ENCODE results near the gene PPP2R5C. TPM values are rescaled to one million over a fixed set of nuclear protein-coding genes. Genes with fewer than 3 reads are reported as not detected.
A peak's percentile ranks its signal among the peaks of the same experiment; 100 is the strongest.

Gene PPP2R5C
- total and polyA plus RNA-seq, 2 of the 4 experiments (the other 2 are of a cell fraction) = 65.9 to 78.7 TPM

DNA sequence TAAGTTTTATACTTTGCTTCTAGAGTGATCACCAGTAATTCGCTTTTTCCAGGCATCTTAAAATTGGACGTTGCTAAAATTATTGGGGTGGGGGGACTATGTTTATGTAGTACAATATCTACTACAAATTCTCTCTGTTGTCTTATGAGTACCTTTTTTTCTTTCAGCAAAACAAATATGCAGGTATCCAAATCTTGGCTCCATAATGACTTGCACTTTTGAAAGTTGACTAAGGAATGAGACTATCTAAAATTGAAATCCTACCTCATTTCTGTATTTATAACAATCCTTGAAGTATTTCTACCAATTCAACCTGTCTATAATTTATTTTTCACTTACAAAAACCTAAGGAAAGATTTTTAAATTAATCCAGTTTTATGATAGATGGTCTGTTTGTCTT, 205.2 kb downstream of the PPP2R5C start:
- ATAC-seq (ENCODE audit: low read depth) (no peak), DNase-seq (no peak)
- H3K9me3 ChIP-seq (ENCODE audit: control insufficient read depth, insufficient read depth, low read length) = no peaks in the 10 kb centered on the region
- peak overlapping the region; percentile 56 for H3K4me2 ChIP-seq (ENCODE audit: low read depth, low read length)
- in situ Hi-C loops (cut with MboI; ENCODE audit: low sequenced_read_pairs) (loop anchor here (25.0 kb wide), 1 partner anchor 346 kb away; the partner anchor contains the start of genes MOK and ZNF839), dilution Hi-C loops (cut with HindIII; ENCODE audit: low sequenced_read_pairs, unreplicated experiment) (no loop called here), intact Hi-C loops (cut with micrococcal nuclease) (no loop called here)
- peaks cover 0 to 52% of the 10 kb centered on the region in 2 experiments; a peak in 3 of 4 replicates for H3K79me1 ChIP-seq (ENCODE audit: low read depth in 1 of 2, low read length in 2 of 2)
- H2BK20ac ChIP-seq (ENCODE audit: low read depth, low read length) = no peak overlapping the region
- TF ChIP-seq NFE2L2 (IDR thresholded peaks at IDR 0.05; ENCODE audit: low read depth, low read length) (peak; percentile 64), POLR2A (IDR thresholded peaks at IDR 0.05; ENCODE audit: low read depth, low read length) (no peak)
- H3K4me1 ChIP-seq (ENCODE audit: control insufficient read depth, insufficient read depth, low read length) = peaks cover 10% of the 10 kb centered on the region
- no peak overlapping the region for H2AK5ac ChIP-seq (ENCODE audit: low read depth, low read length)
- H3K27ac ChIP-seq (ENCODE audit: insufficient read depth, low read length) = no peak overlapping the region
- no CpG with 5 or more reads among the region's 2 CpGs for WGBS, 2 experiments (ENCODE audit: extremely low coverage in 2 of 2, insufficient read length in 1 of 2)
- H2BK5ac ChIP-seq (ENCODE audit: low read depth, low read length, poor library complexity, severe bottlenecking) = no peak overlapping the region
- POLR2A ChIA-PET (ENCODE audit: unreplicated experiment) = no interaction called here
- H3K23ac ChIP-seq (ENCODE audit: low read depth, low read length) = no peak overlapping the region
- CTCF ChIA-PET = interaction anchor here (0.7 kb wide), 1 partner anchor 195 kb away, joined by 3 read pairs; no protein-coding TSS in a partner anchor
- no peak overlapping the region for H3K18ac ChIP-seq (ENCODE audit: low read depth, low read length)
- no peak overlapping the region for H2BK15ac ChIP-seq (ENCODE audit: low read depth, low read length)
- no TSS peak for BruUV-seq (replicated peaks)
- peaks cover 16% of the 10 kb centered on the region for H3K9me1 ChIP-seq (ENCODE audit: insufficient read depth, low read length)
- no peak overlapping the region for H3K14ac ChIP-seq (replicated peaks; ENCODE audit: low read depth, low read length)
- H2BK120ac ChIP-seq (ENCODE audit: low read depth, low read length) = no peak overlapping the region
- no peak overlapping the region for H3K4me3 ChIP-seq (ENCODE audit: insufficient read depth, low read depth, low read length)
- H3K56ac ChIP-seq (ENCODE audit: extremely low read depth, insufficient read depth, low read length) = no peak overlapping the region
- no peak overlapping the region for H3K9ac ChIP-seq (ENCODE audit: low read depth, low read length)
- no peak overlapping the region for H4K5ac ChIP-seq (ENCODE audit: low read depth, low read length)
- H3K27me3 ChIP-seq (ENCODE audit: control insufficient read depth, insufficient read depth, low read length) = no peaks in the 10 kb centered on the region
- peaks cover 51% of the 10 kb centered on the region for H4K20me1 ChIP-seq (ENCODE audit: insufficient read depth, low read length)
- H4K8ac ChIP-seq (ENCODE audit: low read depth in 2 of 2, low read length in 2 of 2) = no peak overlapping the region
- H2AFZ ChIP-seq (replicated peaks; ENCODE audit: low read length, poor library complexity) = no peak overlapping the region
- H2AK9ac ChIP-seq (replicated peaks; ENCODE audit: low read depth, low read length, poor library complexity) = no peak overlapping the region
- H3K36me3 ChIP-seq (ENCODE audit: control insufficient read depth, insufficient read depth, low read length) = peaks cover 8% of the 10 kb centered on the region
- no peak overlapping the region for H3K4ac ChIP-seq (ENCODE audit: low read depth, low read length)
- no peak overlapping the region for H4K91ac ChIP-seq (ENCODE audit: insufficient read depth, low read depth, low read length)
